Tibial artery (tissue), 4 donors: Measurements from ENCODE around the gene HES1.
A peak's percentile ranks its signal among the peaks of the same experiment; 100 is the strongest.

ENCODE experiments used
- DNase-seq, 2 donors: peaks; one replicate each; pipeline ENCODE4 v3.0.0-alpha.2; 2019
- H3K27ac ChIP-seq, 2 donors: fragments of 200-600 bp; sonication (generic) in 1 of 2; 1 replicate in 1 of 2; 2 replicates in 1 of 2; pipeline ENCODE4 v1.5.1; 2018 to 2019; ENCODE audit warnings: mild to moderate bottlenecking in 1 of 2
- H3K27me3 ChIP-seq, 2 donors: fragments of 200-600 bp; sonication (generic) in 1 of 2; one replicate each; pipeline versions ENCODE4 v1.5.1 to v1.6.0; 2016 to 2019
- H3K36me3 ChIP-seq, 3 donors: fragments of 200-600 bp; sonication (generic) in 2 of 3; one replicate each; pipeline ENCODE4 v1.5.1; 2016 to 2019; ENCODE audit warnings: mild to moderate bottlenecking in 2 of 3
- H3K4me1 ChIP-seq, 4 donors: fragments of 200-600 bp; sonication (generic) in 2 of 4; 1 replicate in 3 of 4; 2 replicates in 1 of 4; pipeline ENCODE4 v1.5.1; 2016 to 2019
- H3K4me3 ChIP-seq, 2 donors: fragments of 200-600 bp; sonication (generic) in 1 of 2; 1 replicate in 1 of 2; 2 replicates in 1 of 2; pipeline ENCODE4 v1.5.1; 2018 to 2019; ENCODE audit warnings: mild to moderate bottlenecking in 2 of 2
- H3K9me3 ChIP-seq, 3 donors: fragments of 200-600 bp; sonication (generic) in 1 of 3; one replicate each; pipeline ENCODE4 v1.5.1; 2016 to 2019
- CTCF ChIP-seq, 2 experiments: fragments of 200-600 bp in 1 of 2; fragments of 450-650 bp in 1 of 2; IDR thresholded peaks; one replicate each; pipeline ENCODE4 v1.5.1; 2017 to 2019; ENCODE audit warnings: antibody characterized with exemption in 2 of 2, mild to moderate bottlenecking in 1 of 2, moderate library complexity in 1 of 2
- intact Hi-C: fragments of 100-400 bp; cut with DNase I; formaldehyde crosslinking; loops from one replicate; pipeline ENCODE4 v1.15.0; 2023; ENCODE audit warnings: low total_unique reads

HES1 gene

GRCh38 chr3:194118920-194119319 lies 17.0 kb upstream of the HES1 start:
- DNase-seq, result peak in 1 of 2 donors; percentile 28
- Histone ChIP-seq H3K4me3 (no peak overlapping the region), H3K27me3 (peaks cover 0 to 40% of the 10 kb centered on the region in 2 donors), H3K9me3 (no peaks in the 10 kb centered on the region), H3K27ac (no peak overlapping the region), H3K4me1 (no peaks in the 10 kb centered on the region), H3K36me3 (no peaks in the 10 kb centered on the region)
- TF ChIP-seq CTCF (IDR thresholded peaks at IDR 0.05), result no peak
- intact Hi-C loops, result no loop called here

- Histone ChIP-seq H3K36me3 (no peaks in the 10 kb centered on the region), H3K27ac (no peak overlapping the region), H3K4me1 (no peaks in the 10 kb centered on the region), H3K4me3 (no peak overlapping the region), H3K27me3 (peaks cover 0 to 40% of the 10 kb centered on the region in 2 donors), H3K9me3 (no peaks in the 10 kb centered on the region)
- peak in 1 of 2 donors; percentile 12 for DNase-seq
- intact Hi-C loops, result no loop called here
- no peak for TF ChIP-seq CTCF (IDR thresholded peaks at IDR 0.05)
These were observed 15.9 kb upstream of the HES1 start for GRCh38 chr3:194119831-194120590.

- Histone ChIP-seq H3K4me3 (no peak overlapping the region), H3K27me3 (peaks cover 0 to 33% of the 10 kb centered on the region in 2 donors), H3K27ac (no peak overlapping the region), H3K36me3 (no peaks in the 10 kb centered on the region), H3K4me1 (no peaks in the 10 kb centered on the region), H3K9me3 (no peaks in the 10 kb centered on the region)
- intact Hi-C loops, result no loop called here
- no peak for TF ChIP-seq CTCF (IDR thresholded peaks at IDR 0.05)
- DNase-seq, result peak in 1 of 2 donors; percentile 55
These were observed 14.9 kb upstream of the HES1 start for GRCh38 chr3:194120789-194121770.

- intact Hi-C loops, result no loop called here
- no peak overlapping the region for H3K27ac ChIP-seq
- no peak for TF ChIP-seq CTCF (IDR thresholded peaks at IDR 0.05)
These were observed 13.9 kb upstream of the HES1 start for GRCh38 chr3:194121891-194122631.

GRCh38 chr3:194123726-194124125 lies 12.2 kb upstream of the HES1 start:
- Histone ChIP-seq H3K36me3 (no peaks in the 10 kb centered on the region), H3K4me1 (no peaks in the 10 kb centered on the region), H3K27me3 (peaks cover 0 to 25% of the 10 kb centered on the region in 2 donors), H3K9me3 (no peaks in the 10 kb centered on the region), H3K27ac (no peak overlapping the region), H3K4me3 (no peak overlapping the region)
- intact Hi-C loops, result no loop called here
- TF ChIP-seq CTCF (IDR thresholded peaks at IDR 0.05), result no peak
- DNase-seq, result no peak

More at GRCh38 chr3:194121891-194122631, 13.9 kb upstream of the HES1 start:
- peaks cover 0 to 36% of the 10 kb centered on the region in 2 donors for H3K27me3 ChIP-seq
- H3K4me3 ChIP-seq, result no peak overlapping the region
- DNase-seq, result no peak
- H3K9me3 ChIP-seq, result no peaks in the 10 kb centered on the region
- no peaks in the 10 kb centered on the region for H3K36me3 ChIP-seq
- no peaks in the 10 kb centered on the region for H3K4me1 ChIP-seq
